GM12874 (cell line): ENCODE results near the gene KIAA0825.

Experiments
- TF ChIP-seq, protein P1 (sequence below): IDR thresholded peaks from 2 replicates; pipeline ENCODE4 v1.5.1; 2011; ENCODE audit warnings: low read depth, mild to moderate bottlenecking, control low read depth, low read length, moderate library complexity; ENCODE audit not compliant: insufficient read depth

Gene KIAA0825

DNA sequence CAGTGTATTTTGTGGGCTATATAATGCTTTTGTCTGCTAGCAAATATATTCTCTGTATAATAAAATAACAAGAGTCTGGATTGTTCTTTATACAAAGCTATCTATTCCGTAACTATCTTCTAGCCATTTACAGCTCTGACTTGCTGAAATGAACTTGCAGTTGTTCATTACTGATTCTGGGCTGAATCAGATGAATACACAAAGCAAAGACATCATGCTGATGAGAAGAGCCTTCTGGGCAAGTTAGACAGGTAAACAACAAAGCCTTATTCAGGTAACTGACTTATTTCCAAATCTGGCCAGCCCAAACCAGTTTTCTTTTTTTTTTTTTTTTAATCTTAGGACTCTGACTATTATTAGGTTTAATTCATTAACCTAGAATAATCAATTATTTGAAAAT is 255.5 kb downstream of the KIAA0825 start:
- TF ChIP-seq, protein P1, sequence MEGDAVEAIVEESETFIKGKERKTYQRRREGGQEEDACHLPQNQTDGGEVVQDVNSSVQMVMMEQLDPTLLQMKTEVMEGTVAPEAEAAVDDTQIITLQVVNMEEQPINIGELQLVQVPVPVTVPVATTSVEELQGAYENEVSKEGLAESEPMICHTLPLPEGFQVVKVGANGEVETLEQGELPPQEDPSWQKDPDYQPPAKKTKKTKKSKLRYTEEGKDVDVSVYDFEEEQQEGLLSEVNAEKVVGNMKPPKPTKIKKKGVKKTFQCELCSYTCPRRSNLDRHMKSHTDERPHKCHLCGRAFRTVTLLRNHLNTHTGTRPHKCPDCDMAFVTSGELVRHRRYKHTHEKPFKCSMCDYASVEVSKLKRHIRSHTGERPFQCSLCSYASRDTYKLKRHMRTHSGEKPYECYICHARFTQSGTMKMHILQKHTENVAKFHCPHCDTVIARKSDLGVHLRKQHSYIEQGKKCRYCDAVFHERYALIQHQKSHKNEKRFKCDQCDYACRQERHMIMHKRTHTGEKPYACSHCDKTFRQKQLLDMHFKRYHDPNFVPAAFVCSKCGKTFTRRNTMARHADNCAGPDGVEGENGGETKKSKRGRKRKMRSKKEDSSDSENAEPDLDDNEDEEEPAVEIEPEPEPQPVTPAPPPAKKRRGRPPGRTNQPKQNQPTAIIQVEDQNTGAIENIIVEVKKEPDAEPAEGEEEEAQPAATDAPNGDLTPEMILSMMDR, result no peak

DNA sequence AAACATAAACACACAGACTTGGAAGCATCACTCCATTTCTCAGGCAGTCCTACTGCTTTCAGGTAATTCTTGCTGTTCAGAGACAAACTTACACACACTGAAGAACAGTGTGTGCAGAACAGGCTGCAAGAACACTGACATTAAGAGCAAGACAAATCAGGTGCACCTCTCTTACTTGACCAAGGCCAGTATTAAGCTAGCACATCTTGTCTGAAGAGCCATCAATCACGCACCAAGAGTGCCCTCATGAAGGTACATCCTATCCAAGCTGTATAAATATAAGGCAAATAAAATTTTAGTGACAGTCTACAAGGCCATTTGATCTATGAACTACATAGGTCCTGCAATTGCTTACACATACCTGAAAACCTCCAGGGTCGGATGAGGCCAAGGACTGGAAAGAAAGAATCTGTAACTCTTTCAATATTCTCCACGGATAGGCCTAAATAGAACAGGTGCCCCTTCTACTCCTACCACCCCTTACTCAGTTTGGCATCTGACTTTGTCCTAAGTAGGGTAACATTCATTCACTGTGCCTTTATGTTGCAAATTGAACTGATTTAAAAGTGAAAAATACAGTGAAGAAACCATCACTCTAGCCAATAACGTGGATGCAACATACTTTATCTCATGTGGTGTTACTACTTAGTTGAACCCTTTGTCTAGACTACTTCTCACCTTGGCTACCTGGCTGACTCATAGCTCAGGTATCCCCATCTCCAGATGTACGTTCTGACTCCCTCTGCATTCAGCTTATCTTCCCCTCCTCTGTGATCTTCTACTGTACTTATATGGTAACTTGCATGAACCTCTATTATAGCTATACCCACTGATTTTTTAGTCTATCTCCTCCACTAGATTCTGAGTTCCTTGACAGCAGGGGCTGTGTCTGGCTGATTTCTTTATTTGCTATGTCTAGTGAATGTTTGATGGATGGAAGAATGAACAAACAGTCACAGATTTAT is 256.3 kb downstream of the KIAA0825 start:
- TF ChIP-seq, protein P1, result no peak

DNA sequence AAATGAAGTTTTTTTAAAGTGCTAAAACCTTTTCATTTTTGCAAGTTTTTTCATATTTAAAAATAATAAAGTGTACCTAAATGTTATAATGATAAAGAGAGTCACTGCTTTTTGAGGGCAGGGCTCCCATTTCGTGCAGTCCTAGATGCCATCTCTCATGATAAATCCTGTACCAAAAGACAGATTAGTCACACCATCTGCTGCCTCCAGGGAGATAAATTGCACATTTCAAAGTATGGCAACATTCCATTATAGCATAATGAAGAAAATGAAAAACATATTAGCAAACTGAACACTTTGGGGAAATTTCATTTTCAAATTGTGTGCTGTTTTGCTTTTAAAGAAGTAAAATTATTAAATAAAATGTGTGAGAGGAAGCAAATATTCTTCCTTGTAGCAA is 257.2 kb downstream of the KIAA0825 start:
- TF ChIP-seq, protein P1, result no peak

DNA sequence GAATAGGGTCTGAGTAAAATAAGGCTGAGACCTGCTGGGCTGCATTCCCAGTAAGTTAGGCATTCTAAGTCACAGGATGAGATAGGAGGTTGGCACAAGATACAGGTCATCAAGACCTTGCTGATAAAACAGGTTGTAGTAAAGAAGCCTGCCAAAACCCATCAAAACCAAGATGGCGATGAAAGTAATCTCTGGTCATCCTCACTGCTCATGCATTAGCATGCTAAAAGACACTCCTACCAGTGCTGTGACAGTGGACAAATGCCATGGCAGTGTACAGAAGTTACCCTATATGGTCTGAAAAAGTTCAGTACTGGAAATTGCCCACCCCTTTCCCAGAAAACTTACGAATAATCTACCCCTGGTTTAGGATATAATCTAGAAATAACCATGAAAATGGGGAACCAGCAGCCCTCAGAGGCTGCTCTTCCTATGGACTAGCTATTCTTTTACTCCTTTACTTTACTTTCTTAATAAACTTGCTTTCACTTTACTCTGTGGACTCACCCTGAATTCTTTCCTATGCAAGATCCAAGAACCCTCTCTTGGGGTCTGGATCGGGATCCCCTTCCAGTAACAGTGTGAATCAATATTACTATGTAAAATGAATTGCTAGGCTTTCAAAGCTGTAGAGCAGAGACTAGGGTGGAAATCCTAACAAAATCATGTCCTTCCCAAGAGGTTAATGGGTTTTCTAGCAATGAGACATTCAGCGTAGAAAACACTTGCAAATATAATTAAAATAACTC is 257.8 kb downstream of the KIAA0825 start:
- TF ChIP-seq, protein P1, result no peak

DNA sequence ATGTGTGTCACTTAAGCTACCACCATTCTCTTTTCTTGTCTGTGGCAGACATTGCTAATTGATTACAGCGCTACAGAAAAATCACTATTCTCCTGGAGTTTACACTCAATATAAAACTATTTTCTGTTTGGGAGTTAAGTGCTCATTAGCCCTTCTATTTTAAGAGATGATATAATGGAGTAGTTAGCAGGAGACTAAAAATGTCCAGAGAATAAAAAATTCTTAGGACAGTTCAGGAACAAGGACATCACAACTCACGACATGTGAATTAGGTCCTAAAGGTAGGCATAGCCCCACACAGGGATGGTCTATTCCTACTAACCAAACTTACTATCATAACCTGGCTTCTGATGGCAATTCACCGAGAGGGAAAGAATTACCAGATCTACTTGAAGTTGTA is 258.5 kb downstream of the KIAA0825 start:
- TF ChIP-seq, protein P1, result no peak

DNA sequence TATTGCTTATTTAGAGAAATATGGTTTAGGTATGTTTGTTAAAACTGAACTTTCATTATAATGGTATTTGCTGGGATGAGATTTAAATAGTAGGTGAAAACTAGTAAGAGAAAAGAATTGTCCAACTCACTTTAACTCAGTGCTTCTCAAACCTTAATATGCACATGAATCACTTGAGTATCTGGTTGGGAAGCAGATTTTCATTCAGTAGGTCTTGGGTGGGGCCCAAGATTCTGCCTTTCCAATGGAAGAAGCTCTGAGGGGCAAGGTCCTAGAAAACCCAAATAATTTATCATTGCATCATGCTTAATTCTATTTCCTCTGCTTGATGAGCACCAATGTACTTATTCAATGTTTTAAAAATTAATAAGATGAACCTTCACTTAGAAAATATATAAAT is 262.6 kb downstream of the KIAA0825 start:
- TF ChIP-seq, protein P1, result no peak

DNA sequence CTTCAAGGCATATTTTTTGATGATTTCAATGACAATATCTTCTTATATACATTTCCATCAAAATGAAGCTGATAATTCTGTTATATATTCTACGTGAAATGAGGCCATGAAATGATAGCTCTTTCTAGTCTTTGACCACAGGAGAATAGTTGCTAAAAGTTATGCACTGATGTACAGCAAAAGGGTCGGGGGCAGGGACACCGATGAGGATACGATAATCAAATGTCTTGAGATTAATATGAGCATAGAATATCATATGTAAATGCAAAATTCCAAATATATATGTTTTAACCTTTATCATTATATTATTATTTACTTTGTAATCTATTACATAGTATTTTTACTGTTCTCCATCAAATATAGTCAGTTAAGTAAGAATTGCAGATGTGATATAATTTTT is 264.8 kb downstream of the KIAA0825 start:
- TF ChIP-seq, protein P1, result no peak
